Measurements from ENCODE around the gene KBTBD12. TPM values are rescaled to one million over a fixed set of nuclear protein-coding genes. Genes with fewer than 3 reads are reported as not detected.

The KBTBD12 gene
- total RNA-seq, 1 experiment from 2014 or later = not detected

GRCh38 chr3:127914584-127914983 is 448 bp upstream of the KBTBD12 start:
- no peaks in the 10 kb centered on the region for H3K27me3 ChIP-seq (ENCODE audit: insufficient read depth, low read length)
- no TSS peak for BruUV-seq (replicated peaks)

GRCh38 chr3:127915937-127916493 is 983 bp downstream of the KBTBD12 start:
- intact Hi-C loops (cut with micrococcal nuclease) = no loop called here
- POLR2A ChIA-PET = no interaction called here
- no peak for ATAC-seq

More at GRCh38 chr3:127914584-127914983, 448 bp upstream of the KBTBD12 start:
- POLR2A ChIA-PET = no interaction called here
- H3K4me2 ChIP-seq (ENCODE audit: low read length) = no peak overlapping the region
- TF ChIP-seq FOSL1 (IDR thresholded peaks at IDR 0.05; ENCODE audit: low read depth) (no peak), EGR1 (IDR thresholded peaks at IDR 0.05; ENCODE audit: low read depth) (no peak), POLR2A (IDR thresholded peaks at IDR 0.05; ENCODE audit: borderline replicate concordance, extremely low read depth, insufficient read depth, insufficient read length) (no peak), POLR2AphosphoS5 (IDR thresholded peaks at IDR 0.05; ENCODE audit: low read depth, low read length) (no peak), ELF1 (IDR thresholded peaks at IDR 0.05; ENCODE audit: borderline replicate concordance, low read depth) (no peak), EZH2phosphoT487 (IDR thresholded peaks at IDR 0.05; ENCODE audit: borderline replicate concordance) (no peak), JUND (IDR thresholded peaks at IDR 0.05) (no peak), YY1 (IDR thresholded peaks at IDR 0.05; ENCODE audit: extremely low read depth, insufficient replicate concordance, low read depth, low read length) (no peak)
- no peaks in the 10 kb centered on the region for H3K79me2 ChIP-seq (ENCODE audit: insufficient read depth, low read length)
- RAD21 ChIA-PET (ENCODE audit: low non-redundant PET in 1 of 2, low total read pairs in 2 of 2, uncharacterized antibody in 2 of 2, unreplicated experiment in 2 of 2) = no interaction called here
- ATAC-seq (no peak), DNase-seq (ENCODE audit: low read depth, low spot score) (no peak)
- H3K36me3 ChIP-seq (ENCODE audit: control insufficient read depth in 1 of 2, insufficient read depth in 2 of 2, low read length in 2 of 2) = no peaks in the 10 kb centered on the region
- intact Hi-C loops (cut with micrococcal nuclease) = no loop called here
- H3K9me3 ChIP-seq (ENCODE audit: control insufficient read depth in 1 of 2, insufficient read depth in 1 of 2, low read depth in 1 of 2, low read length in 2 of 2) = no peaks in the 10 kb centered on the region
- no peak overlapping the region for H3K9ac ChIP-seq (ENCODE audit: low read length)
- H3K4me1 ChIP-seq (ENCODE audit: control insufficient read depth in 1 of 2, insufficient read depth in 2 of 2, low read length in 2 of 2) = no peaks in the 10 kb centered on the region
- no peaks in the 10 kb centered on the region for H4K20me1 ChIP-seq (ENCODE audit: insufficient read depth)
- no peak overlapping the region for H3K27ac ChIP-seq (ENCODE audit: low read depth, low read length)
- H2AFZ ChIP-seq (ENCODE audit: low read depth, low read length, poor library complexity, severe bottlenecking) = no peak overlapping the region
- H3K9me2 ChIP-seq (ENCODE audit: insufficient read depth) = no peaks in the 10 kb centered on the region
- CTCF ChIA-PET = no interaction called here
- no peak overlapping the region for H3K4me3 ChIP-seq (replicated peaks in 1 of 2; ENCODE audit: low read depth in 1 of 2, low read length in 2 of 2)

More at GRCh38 chr3:127915937-127916493, 983 bp downstream of the KBTBD12 start:
- Histone ChIP-seq H3K27ac (ENCODE audit: low read depth, low read length) (no peak overlapping the region), H3K9me3 (ENCODE audit: control insufficient read depth in 1 of 2, insufficient read depth in 1 of 2, low read depth in 1 of 2, low read length in 2 of 2) (no peaks in the 10 kb centered on the region), H3K9me2 (ENCODE audit: insufficient read depth) (no peaks in the 10 kb centered on the region), H3K36me3 (ENCODE audit: control insufficient read depth in 1 of 2, insufficient read depth in 2 of 2, low read length in 2 of 2) (no peaks in the 10 kb centered on the region), H3K27me3 (ENCODE audit: insufficient read depth, low read length) (no peaks in the 10 kb centered on the region), H4K20me1 (ENCODE audit: insufficient read depth) (no peaks in the 10 kb centered on the region), H3K4me1 (ENCODE audit: control insufficient read depth in 1 of 2, insufficient read depth in 2 of 2, low read length in 2 of 2) (no peaks in the 10 kb centered on the region), H3K4me3 (replicated peaks in 1 of 2; ENCODE audit: low read depth in 1 of 2, low read length in 2 of 2) (no peak overlapping the region), H3K4me2 (ENCODE audit: low read length) (no peak overlapping the region), H3K9ac (ENCODE audit: low read length) (no peak overlapping the region), H2AFZ (ENCODE audit: low read depth, low read length, poor library complexity, severe bottlenecking) (no peak overlapping the region), H3K79me2 (ENCODE audit: insufficient read depth, low read length) (no peaks in the 10 kb centered on the region)
- CTCF ChIA-PET = no interaction called here
- no peak for DNase-seq (ENCODE audit: low read depth, low spot score)
- BruUV-seq (replicated peaks) = no TSS peak
- RAD21 ChIA-PET (ENCODE audit: low non-redundant PET in 1 of 2, low total read pairs in 2 of 2, uncharacterized antibody in 2 of 2, unreplicated experiment in 2 of 2) = no interaction called here
- no peak for TF ChIP-seq RAD21 (IDR thresholded peaks at IDR 0.05; ENCODE audit: low read depth)
- TF ChIP-seq ZNF274 (IDR thresholded peaks at IDR 0.05; ENCODE audit: low read depth, low read length) = no peak
- no peak for TF ChIP-seq POLR2A (IDR thresholded peaks at IDR 0.05; ENCODE audit: borderline replicate concordance, extremely low read depth, insufficient read depth, insufficient read length)
- no peak for TF ChIP-seq SIN3A (IDR thresholded peaks at IDR 0.05; ENCODE audit: low read depth)
- no peak for TF ChIP-seq ATF3 (IDR thresholded peaks at IDR 0.05)
- no peak for TF ChIP-seq ELF1 (IDR thresholded peaks at IDR 0.05; ENCODE audit: borderline replicate concordance, low read depth)
- no peak for TF ChIP-seq SRF (IDR thresholded peaks at IDR 0.05; ENCODE audit: low read depth)
- TF ChIP-seq SP1 (IDR thresholded peaks at IDR 0.05; ENCODE audit: low read depth) = no peak
- no peak for TF ChIP-seq EGR1 (IDR thresholded peaks at IDR 0.05; ENCODE audit: low read depth)

Measured in HCT116 (cell line).